ENCODE measurements around the gene TGFB1. TPM values are rescaled to one million over a fixed set of nuclear protein-coding genes. Genes with fewer than 3 reads are reported as not detected.

TGFB1 gene
- total RNA-seq (10 to 100 TPM in 2 of 4 donors, 1 to 10 TPM in 2; 8.2 to 10.8 (median 10.1) TPM), polyA plus RNA-seq (10 to 100 TPM in 1 of 3 donors, 1 to 10 TPM in 2; 2.8 to 10.5 (median 3.2) TPM)
- long read RNA-seq, donor 1, transcript TGFB1-201 (7 exons, 2,769 nt) = major isoform, 9 of 12 reads
- long read RNA-seq, donor 1, partial matches to known transcripts = 1 of 12 reads
- long read RNA-seq, donor 1, other reads (novel, unspliced or antisense) = 2 of 12 reads
- long read RNA-seq, donor 2, transcript TGFB1-201 (7 exons, 2,769 nt) = major isoform, 13 of 18 reads
- long read RNA-seq, donor 2, partial matches to known transcripts = 0 of 18 reads
- long read RNA-seq, donor 2, other reads (novel, unspliced or antisense) = 5 of 18 reads

GRCh38 chr19:41353466-41354342 is at the start of gene TGFB1:
Gene TGFB1 (minus strand): TSS chr19:41353922. CDS start chr19:41353044, 878 bp downstream.
- 1 to 2% (median 1%) methylated on average over 40 to 78 of the region's 78 CpGs for WGBS, 3 donors
- Histone ChIP-seq H3K4me3 (peak within 1 kb of the TSS; percentile 69), H3K9me3 (no peaks in the 10 kb centered on the region), H3K4me1 (peaks cover 3% of the 10 kb centered on the region), H3K27me3 (ENCODE audit: insufficient read depth in 3 of 3, low read length in 2 of 3) (peaks cover 0 to 38% (median 0%) of the 10 kb centered on the region in 3 donors), H3K36me3 (ENCODE audit: insufficient read depth in 1 of 2, low read depth in 1 of 2) (no peaks in the 10 kb centered on the region), H3K27ac (peak within 1 kb of the TSS; percentile 59)
- peak; percentile 75 for TF ChIP-seq CTCF (IDR thresholded peaks at IDR 0.05)
- intact Hi-C loops (cut with DNase I) = loop anchor here in 1 of 2 donors (5.0 kb wide), 1 partner anchor 36 kb away; no protein-coding TSS in a partner anchor
- ATAC-seq = peak; percentile 67 to 77 (median 70)
- DNase-seq = peak; percentile 90 to 91

- no peak overlapping the region for H3K27ac ChIP-seq
- no peaks in the 10 kb centered on the region for H3K9me3 ChIP-seq
- no peaks in the 10 kb centered on the region for H3K27me3 ChIP-seq (ENCODE audit: insufficient read depth in 3 of 3, low read length in 2 of 3)
- DNase-seq (no peak), ATAC-seq (no peak)
- no peak for TF ChIP-seq CTCF (IDR thresholded peaks at IDR 0.05)
- 61 to 66% (median 62%) methylated on average over 3 of the region's 3 CpGs for WGBS, 3 donors
- H3K36me3 ChIP-seq (ENCODE audit: insufficient read depth in 1 of 2, low read depth in 1 of 2) = peaks cover 0 to 13% of the 10 kb centered on the region in 2 donors
- intact Hi-C loops (cut with DNase I) = no loop called here
- peaks cover 22% of the 10 kb centered on the region for H3K4me1 ChIP-seq
- no peak overlapping the region for H3K4me3 ChIP-seq
These were observed 48.3 kb upstream of the TGFB1 start for GRCh38 chr19:41402010-41402409.

GRCh38 chr19:41401483-41401882 is 47.8 kb upstream of the TGFB1 start:
- Histone ChIP-seq H3K4me3 (no peak overlapping the region), H3K27me3 (ENCODE audit: insufficient read depth in 3 of 3, low read length in 2 of 3) (no peaks in the 10 kb centered on the region), H3K4me1 (peaks cover 22% of the 10 kb centered on the region), H3K9me3 (no peaks in the 10 kb centered on the region), H3K27ac (no peak overlapping the region), H3K36me3 (ENCODE audit: insufficient read depth in 1 of 2, low read depth in 1 of 2) (peaks cover 0 to 13% of the 10 kb centered on the region in 2 donors)
- no peak for TF ChIP-seq CTCF (IDR thresholded peaks at IDR 0.05)
- ATAC-seq = no peak
- intact Hi-C loops (cut with DNase I) = no loop called here
- no peak for DNase-seq
- WGBS, 3 donors = 54 to 70% (median 63%) methylated on average over 4 of the region's 4 CpGs

GRCh38 chr19:41399525-41399924 is 45.8 kb upstream of the TGFB1 start:
- H3K27me3 ChIP-seq (ENCODE audit: insufficient read depth in 3 of 3, low read length in 2 of 3) = no peaks in the 10 kb centered on the region
- 80 to 92% (median 88%) methylated on average over 2 of the region's 2 CpGs for WGBS, 3 donors
- peaks cover 22% of the 10 kb centered on the region for H3K4me1 ChIP-seq
- H3K36me3 ChIP-seq (ENCODE audit: insufficient read depth in 1 of 2, low read depth in 1 of 2) = peaks cover 0 to 3% of the 10 kb centered on the region in 2 donors
- ATAC-seq = no peak
- intact Hi-C loops (cut with DNase I) = loop anchor here in 1 of 2 donors (5.0 kb wide), 1 partner anchor 38 kb away; the partner anchor contains the start of gene DMAC2
- TF ChIP-seq CTCF (IDR thresholded peaks at IDR 0.05) = no peak
- no peak for DNase-seq
- no peak overlapping the region for H3K27ac ChIP-seq
- H3K4me3 ChIP-seq = no peak overlapping the region
- H3K9me3 ChIP-seq = no peaks in the 10 kb centered on the region

Measured in psoas muscle (tissue), 8 donors.